Endothelial cell (in vitro differentiated cells): ENCODE results near the gene ANKRD9. TPM values are rescaled to one million over a fixed set of nuclear protein-coding genes. Genes with fewer than 3 reads are reported as not detected.

Source experiments
- DNase-seq: peaks from one replicate; pipeline ENCODE4 v3.0.0; 2021; ENCODE audit warnings: low spot score
- H3K27ac Mint-ChIP-seq: one replicate; pipeline ENCODE4 v1.8.0; 2021; ENCODE audit warnings: mixed read lengths, inconsistent platforms; ENCODE audit not compliant: unreplicated experiment
- H3K27me3 Mint-ChIP-seq: one replicate; pipeline ENCODE4 v1.8.0; 2021; ENCODE audit warnings: mild to moderate bottlenecking, moderate library complexity, mixed read lengths, inconsistent platforms; ENCODE audit not compliant: unreplicated experiment
- H3K36me3 Mint-ChIP-seq: one replicate; pipeline ENCODE4 v1.8.0; 2021; ENCODE audit warnings: mild to moderate bottlenecking, low read depth, mixed read lengths, inconsistent platforms; ENCODE audit not compliant: unreplicated experiment
- H3K4me1 Mint-ChIP-seq: one replicate; pipeline ENCODE4 v1.8.0; 2021; ENCODE audit warnings: mild to moderate bottlenecking, mixed read lengths, inconsistent platforms; ENCODE audit not compliant: unreplicated experiment
- H3K4me3 Mint-ChIP-seq: one replicate; pipeline ENCODE4 v1.8.0; 2021; ENCODE audit warnings: mild to moderate bottlenecking, mixed read lengths, inconsistent platforms; ENCODE audit not compliant: unreplicated experiment
- H3K9me3 Mint-ChIP-seq: one replicate; pipeline ENCODE4 v1.8.0; 2021; ENCODE audit warnings: mixed read lengths, inconsistent platforms; ENCODE audit not compliant: unreplicated experiment
- CTCF ChIP-seq: fragments of 200-600 bp; sonication (generic); IDR thresholded peaks from one replicate; pipeline ENCODE4 v1.5.0; 2021; ENCODE audit warnings: antibody characterized with exemption; ENCODE audit not compliant: unreplicated experiment
- total RNA-seq: library from RNA; stranded (reverse); fragmentation: NEBNext Ultra II Directional; extraction: Animal tissue kit (Norgen Biotek cat#: 25700); gene quantifications from one replicate; pipeline ENCODE4 v1.2.1, GENCODE V29; 2021; ENCODE audit not compliant: unreplicated experiment

ANKRD9 gene
- total RNA-seq, 1 donor from 2014 or later = 9.4 TPM

- peaks cover 5% of the 10 kb centered on the region for H3K27me3 Mint-ChIP-seq
- TF ChIP-seq CTCF = no peak
- H3K4me1 Mint-ChIP-seq = peaks cover 13% of the 10 kb centered on the region
- H3K9me3 Mint-ChIP-seq = no peaks in the 10 kb centered on the region
- DNase-seq = no peak
- H3K27ac Mint-ChIP-seq = no peak overlapping the region
- H3K4me3 Mint-ChIP-seq = no peak overlapping the region
- peaks cover 8% of the 10 kb centered on the region for H3K36me3 Mint-ChIP-seq
Measured at GRCh38 chr14:102474934-102475333, 34.6 kb downstream of the ANKRD9 start.

- peaks cover 3% of the 10 kb centered on the region for H3K36me3 Mint-ChIP-seq
- no peaks in the 10 kb centered on the region for H3K27me3 Mint-ChIP-seq
- TF ChIP-seq CTCF = no peak
- H3K9me3 Mint-ChIP-seq = no peaks in the 10 kb centered on the region
- peaks cover 13% of the 10 kb centered on the region for H3K4me1 Mint-ChIP-seq
- no peak for DNase-seq
- H3K4me3 Mint-ChIP-seq = no peak overlapping the region
- no peak overlapping the region for H3K27ac Mint-ChIP-seq
Measured at GRCh38 chr14:102473559-102473958, 36.0 kb downstream of the ANKRD9 start.

DNA sequence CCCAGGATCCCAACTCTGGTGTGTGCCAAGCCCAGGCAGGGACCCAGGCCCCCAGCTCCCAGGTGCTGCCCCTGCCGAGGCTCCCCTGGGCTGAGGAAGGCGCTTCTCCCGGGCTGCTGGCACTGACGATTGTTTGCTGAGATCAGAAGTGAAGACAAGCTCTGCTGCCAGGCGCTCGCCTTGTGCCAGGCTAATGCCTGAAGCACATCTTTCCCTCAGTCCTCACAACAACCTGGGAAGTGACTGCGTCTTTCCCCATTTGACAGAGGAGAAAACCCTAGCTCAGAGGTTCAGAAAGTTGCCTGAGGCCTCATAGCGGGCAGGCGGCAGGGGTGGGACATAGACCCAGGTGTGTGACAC is 36.8 kb downstream of the ANKRD9 start:
- Mint-ChIP-seq H3K4me1 (peaks cover 13% of the 10 kb centered on the region), H3K27me3 (no peaks in the 10 kb centered on the region), H3K9me3 (no peaks in the 10 kb centered on the region), H3K27ac (no peak overlapping the region), H3K4me3 (no peak overlapping the region), H3K36me3 (peaks cover 3% of the 10 kb centered on the region)
- no peak for DNase-seq
- no peak for TF ChIP-seq CTCF

- DNase-seq = no peak
- Mint-ChIP-seq H3K27me3 (no peaks in the 10 kb centered on the region), H3K4me1 (peaks cover 13% of the 10 kb centered on the region), H3K4me3 (no peak overlapping the region), H3K9me3 (no peaks in the 10 kb centered on the region), H3K36me3 (peaks cover 3% of the 10 kb centered on the region), H3K27ac (no peak overlapping the region)
- no peak for TF ChIP-seq CTCF
Measured at GRCh38 chr14:102471921-102472790, 37.4 kb downstream of the ANKRD9 start.

GRCh38 chr14:102469261-102469660 is 40.3 kb downstream of the ANKRD9 start:
- Mint-ChIP-seq H3K27ac (no peak overlapping the region), H3K4me3 (no peak overlapping the region), H3K9me3 (no peaks in the 10 kb centered on the region), H3K4me1 (peaks cover 13% of the 10 kb centered on the region), H3K36me3 (peaks cover 18% of the 10 kb centered on the region), H3K27me3 (no peaks in the 10 kb centered on the region)
- no peak for DNase-seq
- no peak for TF ChIP-seq CTCF
